Activated CD4-positive, alpha-beta T cell treated with anti-CD3 and anti-CD28 coated beads, Interleukin-2, amount 50 U/mL, for 4 hours (primary cell): ENCODE measurements around the gene IL10.
A peak's percentile ranks its signal among the peaks of the same experiment; 100 is the strongest.

Source experiments
- DNase-seq, 2 experiments: peaks; one replicate each; pipeline ENCODE4 v3.0.0-alpha.2; 2020

Gene IL10

GRCh38 chr1:206772243-206772937, at the start of gene IL10:
IL10 (minus strand) TSS chr1:206772494; CDS start chr1:206772435, 59 bp downstream.
- DNase-seq, result no peak

- DNase-seq, result no peak
Observed at GRCh38 chr1:206821493-206821892, 49.2 kb upstream of the IL10 start.

- DNase-seq, result no peak
Observed at GRCh38 chr1:206816390-206817287, 44.3 kb upstream of the IL10 start.

DNA sequence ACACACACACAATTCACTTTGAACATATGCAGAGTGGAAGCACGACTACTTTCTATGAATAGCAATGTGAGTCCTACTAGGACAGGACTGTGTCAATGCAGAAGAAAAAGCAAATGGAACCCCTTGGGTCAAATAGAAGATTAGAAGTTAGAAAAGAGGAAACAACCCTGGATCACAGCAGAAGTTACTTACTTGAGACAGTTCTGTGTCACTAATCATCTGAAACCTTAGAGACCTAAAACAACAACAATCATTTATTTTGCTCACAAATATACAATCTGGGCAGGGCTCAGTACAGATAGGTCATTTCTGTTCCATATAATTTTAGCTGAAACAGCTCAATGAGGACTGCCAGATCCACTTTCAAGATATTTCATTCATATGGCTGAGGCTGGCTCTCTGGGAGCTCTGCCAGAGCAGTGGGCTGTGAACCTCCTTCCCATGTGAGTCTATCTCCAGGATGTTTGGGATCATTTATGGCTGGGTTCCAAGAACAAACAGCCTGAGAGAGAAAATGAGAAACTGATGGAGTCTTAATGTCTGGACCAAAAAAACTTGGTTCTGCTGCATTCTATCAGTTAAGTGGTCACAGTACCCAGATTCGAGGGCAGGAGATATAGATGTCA, 42.5 kb upstream of the IL10 start:
- no peak for DNase-seq

DNA sequence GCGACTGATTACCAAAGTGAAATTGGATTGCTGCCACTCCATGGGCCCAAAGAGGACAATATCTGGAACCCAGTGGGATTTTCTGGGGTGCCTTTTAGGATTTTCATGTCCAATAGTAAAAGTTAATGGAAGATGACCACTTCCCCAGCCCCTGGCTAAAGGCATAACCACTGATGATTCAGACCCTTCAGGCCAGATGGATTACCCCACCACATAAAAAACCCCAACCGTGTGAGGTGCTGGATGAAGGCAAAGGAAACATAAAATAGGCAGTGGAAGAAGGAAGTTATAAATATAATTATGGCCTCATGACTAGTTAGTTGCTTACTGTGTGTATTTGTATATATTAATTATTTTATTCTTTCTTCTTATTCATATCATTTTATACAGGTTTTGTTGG, 40.2 kb upstream of the IL10 start:
- no peak for DNase-seq

GRCh38 chr1:206809504-206810084, 37.3 kb upstream of the IL10 start:
- DNase-seq, result peak in 1 of 2 experiments; percentile 37

DNA sequence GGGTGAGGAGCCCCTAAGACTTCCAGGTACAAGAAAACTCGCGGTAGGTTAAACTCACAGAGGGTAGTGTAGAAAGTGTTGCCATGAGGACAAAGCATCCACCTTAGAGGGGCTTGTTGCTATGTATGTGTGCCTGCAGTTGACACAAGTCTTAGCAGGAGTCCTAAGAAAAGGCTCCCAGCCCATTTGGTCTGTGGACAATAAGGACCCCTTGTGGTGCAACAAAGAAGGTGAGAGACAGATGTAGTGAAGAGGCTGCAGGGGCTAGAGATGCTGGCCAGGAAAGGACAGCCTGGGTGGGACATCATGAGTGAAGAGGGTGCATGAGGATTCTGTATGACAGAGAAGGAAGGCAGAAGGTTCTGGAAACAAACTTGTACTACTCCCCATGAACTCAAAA, 36.3 kb upstream of the IL10 start:
- no peak for DNase-seq

- DNase-seq, result no peak
Observed at GRCh38 chr1:206805357-206805756, 33.1 kb upstream of the IL10 start.

GRCh38 chr1:206804156-206804737, 32.0 kb upstream of the IL10 start:
- DNase-seq, result no peak

DNA sequence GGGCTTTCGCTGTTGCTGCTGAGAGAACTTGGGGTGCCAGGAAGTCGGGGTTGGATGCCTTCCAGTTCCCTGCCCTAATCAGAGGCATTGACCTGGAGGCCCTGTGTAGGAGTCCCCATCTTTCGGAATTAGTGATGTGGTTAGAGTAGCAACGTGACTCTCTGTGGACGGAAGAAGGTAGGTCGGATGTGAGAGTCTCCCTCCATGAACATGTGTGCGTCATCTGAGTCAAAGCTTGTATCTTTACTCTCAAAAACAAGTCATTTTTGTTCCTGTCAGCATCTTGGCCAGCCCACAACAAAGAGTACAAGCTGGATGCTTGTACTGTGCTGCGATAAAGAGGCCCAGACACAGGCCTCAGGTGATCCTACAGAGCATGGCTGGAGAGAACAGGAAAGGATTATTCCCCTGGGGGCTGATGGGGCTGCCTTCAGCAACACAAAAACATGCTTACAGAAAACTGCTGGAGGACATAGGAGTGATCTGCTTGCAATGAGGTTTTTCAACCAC, 31.0 kb upstream of the IL10 start:
- DNase-seq, result peak; percentile 61 to 71

GRCh38 chr1:206802401-206802800, 30.1 kb upstream of the IL10 start:
- DNase-seq, result no peak

DNA sequence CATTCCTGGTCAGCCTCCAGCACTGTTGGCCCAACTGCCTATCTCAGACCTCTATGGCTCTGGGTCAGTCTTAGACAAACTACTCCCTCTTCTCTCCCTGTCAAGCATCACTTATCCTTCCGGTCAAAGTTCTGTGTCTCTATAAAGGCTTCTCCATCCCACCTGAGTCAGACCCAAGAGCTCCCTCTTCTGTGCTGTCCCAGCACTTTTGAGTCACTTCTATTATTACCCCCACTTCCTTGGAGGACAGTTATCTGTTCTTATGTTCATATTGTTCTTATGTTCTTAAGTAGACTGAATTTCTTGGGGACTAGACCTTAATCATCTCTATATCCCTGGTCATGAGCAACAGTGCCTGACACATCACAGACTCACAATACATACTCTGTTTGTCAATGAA, 29.2 kb upstream of the IL10 start:
- no peak for DNase-seq

- no peak for DNase-seq
Observed at GRCh38 chr1:206800891-206801290, 28.6 kb upstream of the IL10 start.

DNA sequence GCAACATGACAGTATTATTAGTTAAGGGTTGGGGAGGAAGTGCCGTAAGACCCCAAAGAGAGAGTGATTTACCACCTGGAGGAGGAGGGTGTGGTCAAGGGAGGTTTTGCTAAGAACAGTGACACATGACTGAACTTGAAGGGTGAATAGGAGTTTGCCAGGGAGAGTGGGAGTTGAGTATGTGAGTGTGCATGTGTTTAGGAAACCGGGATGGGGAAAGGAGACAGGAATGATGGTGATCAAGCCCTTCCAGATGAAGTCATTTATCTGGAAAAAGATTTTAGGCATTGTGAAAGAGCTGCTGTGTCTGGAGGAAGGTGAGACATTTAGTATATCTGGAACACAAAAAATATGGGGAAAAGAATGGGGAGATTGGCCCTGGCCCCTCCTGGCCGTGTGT, 28.1 kb upstream of the IL10 start:
- no peak for DNase-seq

GRCh38 chr1:206799311-206799710, 27.0 kb upstream of the IL10 start:
- DNase-seq, result no peak

GRCh38 chr1:206798384-206798996, 26.2 kb upstream of the IL10 start:
- no peak for DNase-seq

DNA sequence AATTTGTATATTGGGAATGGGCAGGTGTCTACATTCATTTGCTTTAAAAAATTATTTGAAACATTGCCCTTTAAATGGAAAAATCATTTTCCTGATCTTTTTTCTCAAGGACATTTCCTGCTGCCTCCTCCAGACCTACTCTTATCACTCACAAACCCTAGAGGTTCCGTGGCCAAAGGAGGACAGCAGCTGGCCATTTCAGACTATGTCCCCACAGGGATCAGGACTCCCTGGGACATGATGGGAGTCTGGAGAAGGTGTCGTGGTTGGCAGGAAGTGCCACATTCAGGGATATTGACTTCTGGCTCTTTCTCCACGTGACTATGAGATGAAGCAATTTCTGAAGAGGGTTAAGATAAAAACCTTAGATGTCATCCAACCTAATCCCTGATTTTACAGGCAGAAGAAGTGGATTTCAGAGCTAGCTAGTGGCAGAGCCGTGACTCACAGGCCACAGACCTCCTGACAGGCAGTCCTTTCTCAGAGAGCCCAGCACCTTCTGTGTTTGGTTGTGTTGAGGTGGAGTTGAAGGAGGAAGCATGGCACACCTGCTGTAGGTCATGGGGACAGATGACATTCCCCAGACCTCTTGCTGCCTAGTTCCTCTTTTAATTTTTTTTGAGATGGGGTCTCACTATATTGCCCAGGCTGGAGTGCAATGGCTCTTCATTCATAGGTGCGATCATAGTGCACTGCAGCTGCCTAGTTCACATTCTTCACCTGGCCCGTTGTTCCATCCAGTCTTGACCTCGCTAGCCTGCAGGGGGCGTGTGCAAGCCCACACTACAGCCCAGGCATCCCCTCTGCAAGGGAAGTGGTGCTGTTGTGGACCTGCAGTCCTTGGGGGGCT, 25.5 kb upstream of the IL10 start:
- DNase-seq, result no peak

DNA sequence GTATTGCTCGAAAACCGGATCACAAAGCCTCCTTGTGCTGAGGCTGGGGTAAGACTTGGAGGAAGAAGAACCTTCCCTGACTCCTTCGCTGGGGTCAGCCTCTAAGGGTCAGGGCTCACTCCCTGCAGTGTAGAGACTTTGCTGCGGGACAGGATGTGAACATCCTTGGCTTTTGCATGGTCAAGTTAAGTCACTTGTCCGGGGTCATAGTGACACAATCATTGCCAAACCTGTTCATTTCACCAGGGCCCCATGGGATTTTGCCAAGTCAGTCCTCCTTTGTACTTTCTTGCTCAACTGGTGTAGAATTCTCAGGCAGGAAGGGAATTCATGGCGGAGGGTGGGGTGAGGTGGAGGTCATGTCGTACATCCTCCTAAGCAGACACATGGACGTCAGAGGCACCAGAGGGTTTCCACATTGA, 24.7 kb upstream of the IL10 start:
- DNase-seq, result no peak

DNA sequence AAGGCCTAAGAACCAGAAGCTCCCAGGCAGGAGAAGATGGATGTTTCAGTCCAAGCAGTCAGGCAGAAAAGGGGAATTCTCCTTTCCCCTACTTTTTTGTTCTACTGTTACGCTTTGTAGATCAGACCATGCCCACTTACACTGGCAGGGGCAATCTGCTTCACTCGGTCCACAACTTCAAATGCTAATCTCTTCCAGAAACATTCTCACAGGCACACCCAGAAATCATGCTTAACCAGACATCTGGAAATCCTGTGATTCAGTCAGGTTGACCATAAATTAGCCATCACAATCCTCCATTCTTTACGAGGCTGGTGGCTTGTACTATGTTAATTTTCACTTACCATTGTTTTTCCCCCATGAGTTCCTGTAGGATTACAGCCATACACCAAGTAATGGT, 23.8 kb upstream of the IL10 start:
- no peak for DNase-seq

GRCh38 chr1:206794294-206794908, 22.1 kb upstream of the IL10 start:
- peak; percentile 67 to 72 for DNase-seq

- no peak for DNase-seq
Observed at GRCh38 chr1:206793620-206794019, 21.3 kb upstream of the IL10 start.
